H9 (cell line): ENCODE results near the gene MECP2. TPM values are rescaled to one million over a fixed set of nuclear protein-coding genes. Genes with fewer than 3 reads are reported as not detected.

Experiments used
- DNase-seq: peaks from one replicate; pipeline ENCODE4 v3.0.0-alpha.2; 2017
- H2AFZ ChIP-seq: one replicate; pipeline ENCODE4 v1.6.1; 2013; ENCODE audit warnings: mild to moderate bottlenecking, low read length, control low read depth, moderate library complexity
- H2AK5ac ChIP-seq: 2 replicates; pipeline ENCODE4 v1.6.1; 2013; ENCODE audit warnings: low read length, control low read depth, mixed read lengths; ENCODE audit not compliant: insufficient read length
- H2BK120ac ChIP-seq: one replicate; pipeline ENCODE4 v1.6.1; 2013; ENCODE audit warnings: low read depth, mild to moderate bottlenecking, low read length, control low read depth, inconsistent platforms; ENCODE audit not compliant: poor library complexity, severe bottlenecking
- H2BK12ac ChIP-seq: 2 replicates; pipeline ENCODE4 v1.6.1; 2013; ENCODE audit warnings: low read length, control low read depth, mixed read lengths, low read depth; ENCODE audit not compliant: insufficient read length
- H2BK15ac ChIP-seq: 2 replicates; pipeline ENCODE4 v1.6.1; 2013; ENCODE audit warnings: low read depth, low read length, control low read depth
- H2BK20ac ChIP-seq: one replicate; pipeline ENCODE4 v1.6.1; 2013; ENCODE audit warnings: low read depth, mild to moderate bottlenecking, low read length, control low read depth, inconsistent platforms; ENCODE audit not compliant: poor library complexity, severe bottlenecking
- H2BK5ac ChIP-seq: 2 replicates; pipeline ENCODE4 v1.6.1; 2013; ENCODE audit warnings: low read length, control low read depth, mixed read lengths; ENCODE audit not compliant: insufficient read length
- H3K14ac ChIP-seq: 2 replicates; pipeline ENCODE4 v1.6.1; 2013; ENCODE audit warnings: low read length, control low read depth; ENCODE audit not compliant: insufficient read depth
- H3K18ac ChIP-seq: 2 replicates; pipeline ENCODE4 v1.6.1; 2013; ENCODE audit warnings: low read depth, mild to moderate bottlenecking, mixed read lengths, low read length, control low read depth; ENCODE audit not compliant: insufficient read length
- H3K23ac ChIP-seq: 2 replicates; pipeline ENCODE4 v1.6.1; 2013; ENCODE audit warnings: low read length, control low read depth, mixed read lengths, low read depth; ENCODE audit not compliant: insufficient read length
- H3K23me2 ChIP-seq: 2 replicates; pipeline ENCODE4 v1.6.1; 2013; ENCODE audit warnings: low read depth, mild to moderate bottlenecking, mixed read lengths, low read length, control low read depth; ENCODE audit not compliant: insufficient read length, poor library complexity, severe bottlenecking
- H3K27ac ChIP-seq: 2 replicates; pipeline ENCODE4 v1.5.1; 2013; ENCODE audit warnings: low read length, control low read depth, mixed read lengths, low read depth; ENCODE audit not compliant: insufficient read length
- H3K27me3 ChIP-seq: 2 replicates; pipeline ENCODE4 v1.6.1; 2013; ENCODE audit warnings: low read length, control low read depth, inconsistent platforms; ENCODE audit not compliant: insufficient read depth
- H3K4ac ChIP-seq: 2 replicates; pipeline ENCODE4 v1.6.1; 2013; ENCODE audit warnings: low read depth, mild to moderate bottlenecking, control low read depth, inconsistent platforms, low read length, moderate library complexity
- H3K4me1 ChIP-seq: 2 replicates; pipeline ENCODE4 v1.6.1; 2013; ENCODE audit warnings: low read length, control low read depth, inconsistent platforms; ENCODE audit not compliant: insufficient read depth
- H3K4me2 ChIP-seq: 2 replicates; pipeline ENCODE4 v1.6.1; 2013; ENCODE audit warnings: low read length, control low read depth, mixed read lengths; ENCODE audit not compliant: insufficient read length, insufficient read depth
- H3K56ac ChIP-seq: 2 replicates; pipeline ENCODE4 v1.6.1; 2013; ENCODE audit warnings: low read depth, mild to moderate bottlenecking, mixed read lengths, low read length, control low read depth; ENCODE audit not compliant: insufficient read length
- H3K79me1 ChIP-seq: 2 replicates; pipeline ENCODE4 v1.6.1; 2013; ENCODE audit warnings: low read depth, mild to moderate bottlenecking, moderate library complexity, low read length, control low read depth, inconsistent platforms; ENCODE audit not compliant: insufficient read depth, poor library complexity, severe bottlenecking
- H3K79me2 ChIP-seq: 2 replicates; pipeline ENCODE4 v1.6.1; 2013; ENCODE audit warnings: low read length, control low read depth, inconsistent platforms; ENCODE audit not compliant: insufficient read depth
- H3K9ac ChIP-seq: 2 replicates; pipeline ENCODE4 v1.6.1; 2013; ENCODE audit warnings: low read length, control low read depth, mixed read lengths; ENCODE audit not compliant: insufficient read length; ENCODE audit errors: extremely low read depth
- H3K9me3 ChIP-seq: one replicate; pipeline ENCODE4 v1.6.1; 2013; ENCODE audit warnings: low read depth, low read length, inconsistent platforms; ENCODE audit not compliant: control insufficient read depth
- H3T11ph ChIP-seq: one replicate; pipeline ENCODE4 v1.6.1; 2013; ENCODE audit warnings: mild to moderate bottlenecking, low read length, control low read depth, inconsistent platforms
- H4K20me1 ChIP-seq: one replicate; pipeline ENCODE4 v1.6.1; 2013; ENCODE audit not compliant: control insufficient read depth, insufficient read length, insufficient read depth
- H4K5ac ChIP-seq: 2 replicates; pipeline ENCODE4 v1.6.1; 2013; ENCODE audit warnings: low read depth, mild to moderate bottlenecking, mixed read lengths, low read length, control low read depth; ENCODE audit not compliant: insufficient read length
- H4K8ac ChIP-seq: replicated peaks from 2 replicates; pipeline ENCODE4 v1.6.1; 2013; ENCODE audit warnings: low read length, control low read depth, mixed read lengths, low read depth; ENCODE audit not compliant: insufficient read length
- H4K91ac ChIP-seq: 2 replicates; pipeline ENCODE4 v1.6.1; 2013; ENCODE audit warnings: low read depth, mild to moderate bottlenecking, moderate library complexity, mixed read lengths, low read length, control low read depth; ENCODE audit not compliant: insufficient read length
- H3K27ac Mint-ChIP-seq, 3 experiments: 2 replicates in 2 of 3; 3 replicates in 1 of 3; pipeline ENCODE4 v1.8.0; 2020 to 2021; ENCODE audit warnings: mixed read lengths in 3 of 3, mild to moderate bottlenecking in 1 of 3, moderate library complexity in 1 of 3
- H3K27me3 Mint-ChIP-seq: 2 replicates; pipeline ENCODE4 v1.8.0; 2021; ENCODE audit warnings: low read depth, mild to moderate bottlenecking, moderate library complexity, mixed read lengths
- H3K36me3 Mint-ChIP-seq, 3 experiments: 2 replicates in 2 of 3; 3 replicates in 1 of 3; pipeline ENCODE4 v1.8.0; 2020 to 2021; ENCODE audit warnings: low read depth in 3 of 3, mixed read lengths in 3 of 3; ENCODE audit not compliant: insufficient read depth in 1 of 3
- H3K4me1 Mint-ChIP-seq, 2 experiments: 2 replicates each; pipeline ENCODE4 v1.8.0; 2020; ENCODE audit warnings: mixed read lengths in 2 of 2
- H3K4me3 Mint-ChIP-seq, 2 experiments: 2 replicates in 1 of 2; 3 replicates in 1 of 2; pipeline ENCODE4 v1.8.0; 2020 to 2021; ENCODE audit warnings: mild to moderate bottlenecking in 2 of 2, mixed read lengths in 2 of 2, moderate library complexity in 1 of 2
- H3K9me3 Mint-ChIP-seq, 2 experiments: 2 replicates in 1 of 2; 3 replicates in 1 of 2; pipeline ENCODE4 v1.8.0; 2020; ENCODE audit warnings: mild to moderate bottlenecking in 2 of 2, mixed read lengths in 2 of 2, moderate library complexity in 1 of 2
- CTCF ChIP-seq: fragments of 200-600 bp; sonication (generic); conservative IDR thresholded peaks from 3 replicates; pipeline ENCODE4 v1.8.0; 2021; ENCODE audit warnings: antibody characterized with exemption, mild to moderate bottlenecking
- WGBS: extraction: QIAGEN DNeasy Blood & Tissue Kit; methylation state at CpG from one replicate; pipeline ENCODE4 v1.1.7; 2013; ENCODE audit warnings: missing lambda C conversion rate, low lambda C conversion rate, mixed read lengths; ENCODE audit not compliant: insufficient read length; ENCODE audit errors: extremely low coverage; 5-methylcytosine and 5-hydroxymethylcytosine counted together
- total RNA-seq: library from RNA; stranded (reverse); gene quantifications from 2 replicates; pipeline ENCODE4 v1.2.1, GENCODE V29; 2021

Gene MECP2
- total RNA-seq, 1 experiment from 2014 or later, result 32.2 TPM

GRCh38 chrX:154063234-154063633, 34.3 kb downstream of the MECP2 start:
- no peak for TF ChIP-seq CTCF
- H3K27ac ChIP-seq, result no peak overlapping the region
- no peak overlapping the region for H2AFZ ChIP-seq
- no peak overlapping the region for H3K14ac ChIP-seq
- Mint-ChIP-seq H3K9me3 (peaks cover 67 to 74% of the 10 kb centered on the region in 2 experiments), H3K4me1 (peaks cover 7 to 23% of the 10 kb centered on the region in 2 experiments), H3K27me3 (peaks cover 4% of the 10 kb centered on the region; the same call in 1 of the 2 replicates), H3K36me3 (peaks cover 12 to 29% (median 14%) of the 10 kb centered on the region in 3 experiments), H3K4me3 (no peak overlapping the region), H3K27ac (no peak overlapping the region)
- no peak overlapping the region for H3K9ac ChIP-seq
- no peak for DNase-seq
- no peaks in the 10 kb centered on the region for H4K20me1 ChIP-seq
- H3K18ac ChIP-seq, result no peak overlapping the region
- H3K56ac ChIP-seq, result no peak overlapping the region
- H2AK5ac ChIP-seq, result no peak overlapping the region
- H4K8ac ChIP-seq, result no peak overlapping the region
- H3K79me1 ChIP-seq, result no peaks in the 10 kb centered on the region
- no peak overlapping the region for H3K23ac ChIP-seq
- 0 out of 2 replicates have a peak, but pooled peaks cover 2% of the 10 kb centered on the region for H3K79me2 ChIP-seq
- no peak overlapping the region for H4K91ac ChIP-seq
- no CpG with 5 or more reads among the region's 4 CpGs for WGBS
- H4K5ac ChIP-seq, result no peak overlapping the region
- no peaks in the 10 kb centered on the region for H3K27me3 ChIP-seq
- no peak overlapping the region for H2BK5ac ChIP-seq
- no peaks in the 10 kb centered on the region for H3K4me1 ChIP-seq
- H2BK20ac ChIP-seq, result no peak overlapping the region
- no peaks in the 10 kb centered on the region for H3K23me2 ChIP-seq
- H2BK120ac ChIP-seq, result no peak overlapping the region
- H3K4me2 ChIP-seq, result no peak overlapping the region
- no peak overlapping the region for H3T11ph ChIP-seq
- peaks cover 42% of the 10 kb centered on the region for H3K9me3 ChIP-seq
- no peak overlapping the region for H2BK12ac ChIP-seq
- H2BK15ac ChIP-seq, result no peak overlapping the region
- no peak overlapping the region for H3K4ac ChIP-seq
